HepG2 (cell line): ENCODE data around the gene SPAG8. TPM values are rescaled to one million over a fixed set of nuclear protein-coding genes. Genes with fewer than 3 reads are reported as not detected.

Experiments used
- AFF4 ChIP-seq: sonication (generic); formaldehyde crosslinking; IDR thresholded peaks from 2 replicates; pipeline ENCODE4 v1.4.0; 2020; ENCODE audit warnings: missing genetic modification reagents
- ATM ChIP-seq: fragments of 450-650 bp; IDR thresholded peaks from 2 replicates; pipeline ENCODE4 v1.7.1; 2017; ENCODE audit warnings: mild to moderate bottlenecking, borderline replicate concordance
- BCLAF1 ChIP-seq: fragments of 450-650 bp; IDR thresholded peaks from 2 replicates; pipeline ENCODE4 v1.6.1; 2017; ENCODE audit warnings: mild to moderate bottlenecking
- CCAR2 ChIP-seq: fragments of 200-400 bp; formaldehyde crosslinking; optimal IDR thresholded peaks from 2 replicates; pipeline ENCODE3; 2018; ENCODE audit warnings: low read depth, mild to moderate bottlenecking, low read length, moderate library complexity
- FOXP1 ChIP-seq, 2 experiments: fragments of 450-650 bp in 1 of 2; IDR thresholded peaks; 2 replicates each; pipeline ENCODE4 v1.6.1; 2017 to 2018; ENCODE audit warnings: antibody characterized with exemption in 1 of 2
- HDAC1 ChIP-seq: sonication (generic); formaldehyde crosslinking; IDR thresholded peaks from 2 replicates; pipeline ENCODE4 v1.5.1; 2020; ENCODE audit warnings: mild to moderate bottlenecking, missing genetic modification reagents
- KDM2A ChIP-seq: sonication (generic); formaldehyde crosslinking; IDR thresholded peaks from 2 replicates; pipeline ENCODE4 v1.4.0; 2020; ENCODE audit warnings: low read depth, missing genetic modification reagents, borderline replicate concordance
- MEIS2 ChIP-seq: sonication (generic); formaldehyde crosslinking; IDR thresholded peaks from 2 replicates; pipeline ENCODE4 v1.9.0; 2021; ENCODE audit warnings: mild to moderate bottlenecking, missing genetic modification reagents
- SUZ12 ChIP-seq: fragments of 150-350 bp; IDR thresholded peaks from 2 replicates; pipeline ENCODE4 v1.6.1; 2014; ENCODE audit warnings: low read depth, low read length
- TCF7 ChIP-seq: sonication (generic); IDR thresholded peaks from 2 replicates; pipeline ENCODE4 v1.6.1; 2016; ENCODE audit warnings: antibody characterized with exemption, low read depth
- TGIF2 ChIP-seq: IDR thresholded peaks from 2 replicates; pipeline ENCODE4 v1.6.1; 2016; ENCODE audit warnings: control low read depth, missing compliant biosample characterization
- TP53 ChIP-seq: sonication (generic); formaldehyde crosslinking; conservative IDR thresholded peaks from 2 replicates; pipeline ENCODE4 v1.4.0; 2020; ENCODE audit warnings: missing genetic modification reagents
- USF2 ChIP-seq, 2 experiments: sonication (generic) in 1 of 2; formaldehyde crosslinking in 1 of 2; IDR thresholded peaks; 2 replicates each; pipeline versions ENCODE4 v1.5.1 to v1.6.1; 2011 to 2020; ENCODE audit warnings: borderline replicate concordance in 1 of 2, low read depth in 1 of 2, low read length in 1 of 2, mild to moderate bottlenecking in 1 of 2, missing genetic modification reagents in 1 of 2, moderate library complexity in 1 of 2
- ZBTB38 ChIP-seq: sonication (generic); formaldehyde crosslinking; IDR thresholded peaks from 2 replicates; pipeline ENCODE4 v1.5.1; 2020; ENCODE audit warnings: mild to moderate bottlenecking, missing genetic modification reagents
- ZBTB7A ChIP-seq: sonication (generic); formaldehyde crosslinking; IDR thresholded peaks from 2 replicates; pipeline ENCODE4 v1.8.0; 2022; ENCODE audit warnings: mild to moderate bottlenecking, missing genetic modification reagents
- ZFAT ChIP-seq: sonication (generic); formaldehyde crosslinking; conservative IDR thresholded peaks from 2 replicates; pipeline ENCODE4 v1.8.1; 2023; ENCODE audit warnings: missing genetic modification reagents, inconsistent platforms
- ZNF577 ChIP-seq: sonication (generic); formaldehyde crosslinking; IDR thresholded peaks from 2 replicates; pipeline ENCODE4 v1.4.0; 2020; ENCODE audit warnings: mild to moderate bottlenecking, low read depth, missing genetic modification reagents, borderline replicate concordance
- ZNF720 ChIP-seq: sonication (generic); formaldehyde crosslinking; IDR thresholded peaks from 2 replicates; pipeline ENCODE4 v1.4.0; 2020; ENCODE audit warnings: missing genetic modification reagents
- ZNF792 ChIP-seq: IDR thresholded peaks from 2 replicates; pipeline ENCODE4 v1.6.1; 2016
- ZSCAN22 ChIP-seq: sonication (generic); formaldehyde crosslinking; IDR thresholded peaks from 2 replicates; pipeline ENCODE4 v1.4.0; 2020; ENCODE audit warnings: mild to moderate bottlenecking, missing genetic modification reagents
- polyA plus RNA-seq, 8 experiments: library from polyadenylated mRNA; depleted of rRNA in 3 of 8; stranded (reverse) in 7 of 8; unstranded in 1 of 8; fragments of >200 nt; fragmentation: Illumina TruSeq in 4 of 8; extraction: Trizol in 4 of 8; gene quantifications; 2 replicates each; pipeline versions ENCODE4 v1.2.1 to v1.2.3, GENCODE V29; 2011 to 2016; ENCODE audit warnings: low read depth in 4 of 8, missing spikeins in 1 of 8, mixed read lengths in 1 of 8; ENCODE audit not compliant: insufficient read depth in 1 of 8
- total RNA-seq, 5 experiments: library from RNA; depleted of rRNA; stranded (reverse); fragments of >200 nt; fragmentation: Illumina TruSeq; extraction: Trizol; gene quantifications; 2 replicates each; pipeline ENCODE4 v1.2.3, GENCODE V29; 2016; ENCODE audit warnings: low read depth in 1 of 5

SPAG8 gene
- total and polyA plus RNA-seq, 2 of the 13 experiments (the other 11 are each of a cell fraction or from before 2014, with no cell fraction given) = 0.18 to 0.27 TPM

GRCh38 chr9:35814106-35814840 lies 2.2 kb upstream of the SPAG8 start (continued):
- TF ChIP-seq HDAC1 (no peak; the same call in 1 of the 2 replicates), ZBTB7A (CRISPR knock-in tag) (no peak), KDM2A (no peak; the same call in 1 of the 2 replicates), ZNF792 (CRISPR knock-in tag) (peak; percentile 85), ZBTB38 (CRISPR knock-in tag) (peak; percentile 26; the same call in 1 of the 2 replicates), TGIF2 (CRISPR knock-in tag) (0 out of 2 replicates have a peak, but pooled peaks have one; percentile 39), SUZ12 (no peak), ZNF720 (CRISPR knock-in tag) (no peak), USF2 (IDR thresholded peaks at IDR 0.05; ENCODE audit: low read depth, low read length) (no peak), USF2 (CRISPR knock-in tag; IDR thresholded peaks at IDR 0.05; ENCODE audit: borderline replicate concordance) (peak; percentile 53; the same call in 1 of the 2 replicates), TP53 (CRISPR knock-in tag) (0 out of 2 replicates have a peak, but pooled peaks have one; percentile 54), TCF7 (no peak), ZNF577 (CRISPR knock-in tag) (no peak), CCAR2 (peak; percentile 50), ZSCAN22 (CRISPR knock-in tag) (no peak), FOXP1 (IDR thresholded peaks at IDR 0.05) (no peak), FOXP1 (CRISPR knock-in tag; IDR thresholded peaks at IDR 0.05) (0 out of 2 replicates have a peak, but pooled peaks have one; percentile 14), ZFAT (CRISPR knock-in tag) (no peak), ATM (no peak), AFF4 (CRISPR knock-in tag) (peak; percentile 63; the same call in 1 of the 2 replicates), MEIS2 (CRISPR knock-in tag) (no peak; the same call in 1 of the 2 replicates), BCLAF1 (no peak)
